NCI-H82 (cell line): ENCODE data around the gene SNX32.

Source experiments
- DNase-seq: peaks from one replicate; lab custom pipeline; 2025; lab: John Stamatoyannopoulos, UW

Gene SNX32

GRCh38 chr11:65885231-65885630, 51.5 kb downstream of the SNX32 start:
- no peak for DNase-seq

GRCh38 chr11:65885808-65886536, 52.2 kb downstream of the SNX32 start:
- no peak for DNase-seq

GRCh38 chr11:65886826-65887722, 53.3 kb downstream of the SNX32 start:
- no peak for DNase-seq

- DNase-seq = no peak
These were observed 54.0 kb downstream of the SNX32 start for GRCh38 chr11:65887723-65888162.

GRCh38 chr11:65888163-65888814, 54.5 kb downstream of the SNX32 start, which contains the start of gene FIBP:
Gene FIBP (minus strand): TSS chr11:65888471. CDS start chr11:65888418, 53 bp downstream.
- DNase-seq = peak; percentile 96

GRCh38 chr11:65890324-65891218, 56.8 kb downstream of the SNX32 start, which contains the start of gene CCDC85B:
Gene CCDC85B (plus strand): TSS chr11:65890673. CDS start chr11:65890784, 111 bp downstream.
- peak; percentile 96 for DNase-seq

GRCh38 chr11:65891219-65892136, 57.7 kb downstream of the SNX32 start:
- DNase-seq = peak; percentile 68

GRCh38 chr11:65892137-65892540, 58.4 kb downstream of the SNX32 start:
- peak; percentile 38 for DNase-seq

GRCh38 chr11:65892661-65893317, 59.0 kb downstream of the SNX32 start:
- no peak for DNase-seq

GRCh38 chr11:65894034-65894591, 60.4 kb downstream of the SNX32 start:
- DNase-seq = no peak

- DNase-seq = no peak
These were observed 61.8 kb downstream of the SNX32 start for GRCh38 chr11:65895482-65895981.

GRCh38 chr11:65896034-65896999, 62.6 kb downstream of the SNX32 start:
- DNase-seq = no peak

GRCh38 chr11:65897020-65897471, 63.3 kb downstream of the SNX32 start:
- DNase-seq = no peak

GRCh38 chr11:65898656-65899355, 65.0 kb downstream of the SNX32 start:
- DNase-seq = no peak

GRCh38 chr11:65899356-65900124, 65.8 kb downstream of the SNX32 start:
- DNase-seq = no peak
